Esophagus squamous epithelium (tissue), 5 donors: ENCODE results near the gene MAP4K1. TPM values are rescaled to one million over a fixed set of nuclear protein-coding genes. Genes with fewer than 3 reads are reported as not detected.
A peak's percentile ranks its signal among the peaks of the same experiment; 100 is the strongest.

Source experiments
- DNase-seq: peaks from one replicate; lab custom pipeline; 2025; lab: John Stamatoyannopoulos, UW
- H3K27ac ChIP-seq, 4 donors: fragments of 200-600 bp; sonication (generic); one replicate each; pipeline ENCODE4 v1.5.1; 2016 to 2019; ENCODE audit warnings: mild to moderate bottlenecking in 1 of 4
- H3K27me3 ChIP-seq, 4 donors: fragments of 200-600 bp; sonication (generic); 1 replicate in 3 of 4; 2 replicates in 1 of 4; pipeline versions ENCODE4 v1.5.1 to v1.6.0; 2017 to 2021; ENCODE audit warnings: antibody characterized with exemption in 1 of 4
- H3K36me3 ChIP-seq, 3 donors: fragments of 200-600 bp; sonication (generic); one replicate each; pipeline ENCODE4 v1.5.1; 2016 to 2019
- H3K4me1 ChIP-seq, 3 donors: fragments of 200-600 bp; sonication (generic); one replicate each; pipeline ENCODE4 v1.5.1; 2017 to 2019
- H3K4me3 ChIP-seq, 4 donors: fragments of 200-600 bp; sonication (generic); 1 replicate in 3 of 4; 2 replicates in 1 of 4; pipeline ENCODE4 v1.5.1; 2016 to 2019; ENCODE audit warnings: mild to moderate bottlenecking in 2 of 4, moderate library complexity in 1 of 4
- H3K9me3 ChIP-seq, 3 donors: fragments of 200-600 bp; sonication (generic); one replicate each; pipeline ENCODE4 v1.5.1; 2016 to 2019
- POLR2A ChIP-seq, 4 donors: fragments of 450-650 bp; IDR thresholded peaks; one replicate each; pipeline ENCODE4 v1.6.1; 2017; ENCODE audit warnings: antibody characterized with exemption in 4 of 4, mild to moderate bottlenecking in 4 of 4, moderate library complexity in 3 of 4
- WGBS, 2 donors: methylation state at CpG; one replicate each; pipeline ENCODE4 v1.1.5; 2018; 5-methylcytosine and 5-hydroxymethylcytosine counted together
- intact Hi-C: fragments of 100-400 bp; cut with DNase I; formaldehyde crosslinking; loops from one replicate; pipeline ENCODE4 v1.15.0; 2022
- total RNA-seq, 4 donors: library from RNA; depleted of rRNA; stranded (reverse); fragments of >200 nt; gene quantifications; one replicate each; pipeline ENCODE4 v1.1.0, GENCODE V29; 2016
- TF ChIP-seq, protein P1 (sequence below), 6 experiments: fragments of 450-650 bp in 4 of 6; fragments of 200-600 bp in 2 of 6; sonication (generic) in 2 of 6; IDR thresholded peaks; one replicate each; pipeline ENCODE4 v1.5.1; 2016 to 2019; ENCODE audit warnings: antibody characterized with exemption in 6 of 6, mild to moderate bottlenecking in 4 of 6, moderate library complexity in 4 of 6
- donor health status: DM: yes; HTN: yes; CAD: no.

Gene MAP4K1
- total RNA-seq, 4 donors from 2014 or later: 1.5 to 4.2 (median 2.7) TPM

- peaks cover 0 to 13% (median 0%) of the 10 kb centered on the region in 4 donors for H3K27me3 ChIP-seq
- no peak overlapping the region for H3K27ac ChIP-seq
- no peak overlapping the region for H3K4me3 ChIP-seq
- H3K36me3 ChIP-seq: no peaks in the 10 kb centered on the region
- peaks cover 0 to 13% (median 0%) of the 10 kb centered on the region in 3 donors for H3K4me1 ChIP-seq
- TF ChIP-seq, protein P1, sequence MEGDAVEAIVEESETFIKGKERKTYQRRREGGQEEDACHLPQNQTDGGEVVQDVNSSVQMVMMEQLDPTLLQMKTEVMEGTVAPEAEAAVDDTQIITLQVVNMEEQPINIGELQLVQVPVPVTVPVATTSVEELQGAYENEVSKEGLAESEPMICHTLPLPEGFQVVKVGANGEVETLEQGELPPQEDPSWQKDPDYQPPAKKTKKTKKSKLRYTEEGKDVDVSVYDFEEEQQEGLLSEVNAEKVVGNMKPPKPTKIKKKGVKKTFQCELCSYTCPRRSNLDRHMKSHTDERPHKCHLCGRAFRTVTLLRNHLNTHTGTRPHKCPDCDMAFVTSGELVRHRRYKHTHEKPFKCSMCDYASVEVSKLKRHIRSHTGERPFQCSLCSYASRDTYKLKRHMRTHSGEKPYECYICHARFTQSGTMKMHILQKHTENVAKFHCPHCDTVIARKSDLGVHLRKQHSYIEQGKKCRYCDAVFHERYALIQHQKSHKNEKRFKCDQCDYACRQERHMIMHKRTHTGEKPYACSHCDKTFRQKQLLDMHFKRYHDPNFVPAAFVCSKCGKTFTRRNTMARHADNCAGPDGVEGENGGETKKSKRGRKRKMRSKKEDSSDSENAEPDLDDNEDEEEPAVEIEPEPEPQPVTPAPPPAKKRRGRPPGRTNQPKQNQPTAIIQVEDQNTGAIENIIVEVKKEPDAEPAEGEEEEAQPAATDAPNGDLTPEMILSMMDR (IDR thresholded peaks at IDR 0.05): no peak
- TF ChIP-seq POLR2A (IDR thresholded peaks at IDR 0.05): no peak
- no peaks in the 10 kb centered on the region for H3K9me3 ChIP-seq
- 83 to 88% methylated on average over 4 to 5 of the region's 6 CpGs for WGBS, 2 donors
- no peak for DNase-seq
- intact Hi-C loops: no loop called here
Observed at GRCh38 chr19:38569368-38569983, 48.3 kb downstream of the MAP4K1 start.

GRCh38 chr19:38565691-38566105 is 52.1 kb downstream of the MAP4K1 start:
- no peaks in the 10 kb centered on the region for H3K9me3 ChIP-seq
- peak overlapping the region in 3 of 4 donors; percentile 38 to 74 (median 72) for H3K27ac ChIP-seq
- WGBS, 2 donors: 31 to 41% methylated on average over 18 of the region's 21 CpGs
- DNase-seq: no peak
- peaks cover 6 to 51% (median 10%) of the 10 kb centered on the region in 3 donors for H3K4me1 ChIP-seq
- TF ChIP-seq, protein P1 (IDR thresholded peaks at IDR 0.05): no peak
- no peak for TF ChIP-seq POLR2A (IDR thresholded peaks at IDR 0.05)
- intact Hi-C loops: no loop called here
- H3K36me3 ChIP-seq: no peaks in the 10 kb centered on the region
- H3K4me3 ChIP-seq: peak overlapping the region; percentile 37 to 61 (median 44)
- H3K27me3 ChIP-seq: peaks cover 0 to 32% (median 0%) of the 10 kb centered on the region in 4 donors

DNA sequence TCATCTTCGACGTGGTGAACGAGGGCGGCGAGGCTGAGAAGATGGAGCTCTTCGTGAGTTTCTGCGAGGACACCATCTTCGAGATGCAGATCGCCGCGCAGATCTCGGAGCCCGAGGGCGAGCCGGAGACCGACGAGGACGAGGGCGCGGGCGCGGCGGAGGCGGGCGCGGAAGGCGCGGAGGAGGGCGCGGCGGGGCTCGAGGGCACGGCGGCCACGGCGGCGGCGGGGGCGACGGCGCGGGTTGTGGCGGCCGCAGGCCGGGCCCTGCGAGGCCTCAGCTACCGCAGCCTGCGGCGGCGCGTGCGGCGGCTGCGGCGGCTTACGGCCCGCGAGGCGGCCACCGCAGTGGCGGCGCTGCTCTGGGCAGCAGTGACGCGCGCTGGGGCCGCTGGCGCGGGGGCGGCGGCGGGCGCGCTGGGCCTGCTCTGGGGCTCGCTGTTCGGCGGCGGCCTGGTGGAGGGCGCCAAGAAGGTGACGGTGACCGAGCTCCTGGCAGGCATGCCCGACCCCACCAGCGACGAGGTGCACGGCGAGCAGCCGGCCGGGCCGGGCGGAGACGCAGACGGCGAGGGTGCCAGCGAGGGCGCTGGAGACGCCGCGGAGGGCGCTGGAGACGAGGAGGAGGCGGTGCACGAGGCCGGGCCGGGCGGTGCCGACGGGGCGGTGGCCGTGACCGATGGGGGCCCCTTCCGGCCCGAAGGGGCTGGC is 52.6 kb downstream of the MAP4K1 start:
- WGBS, 2 donors: 3% methylated on average over 8 to 23 of the region's 111 CpGs
- H3K36me3 ChIP-seq: no peaks in the 10 kb centered on the region
- TF ChIP-seq, protein P1 (IDR thresholded peaks at IDR 0.05): no peak
- TF ChIP-seq POLR2A (IDR thresholded peaks at IDR 0.05): no peak
- H3K27me3 ChIP-seq: peaks cover 0 to 32% (median 0%) of the 10 kb centered on the region in 4 donors
- H3K27ac ChIP-seq: peak overlapping the region; percentile 21 to 74 (median 70)
- intact Hi-C loops: no loop called here
- H3K9me3 ChIP-seq: no peaks in the 10 kb centered on the region
- no peak for DNase-seq
- H3K4me3 ChIP-seq: peak overlapping the region; percentile 37 to 61 (median 45)
- H3K4me1 ChIP-seq: peaks cover 10 to 56% (median 12%) of the 10 kb centered on the region in 3 donors

DNA sequence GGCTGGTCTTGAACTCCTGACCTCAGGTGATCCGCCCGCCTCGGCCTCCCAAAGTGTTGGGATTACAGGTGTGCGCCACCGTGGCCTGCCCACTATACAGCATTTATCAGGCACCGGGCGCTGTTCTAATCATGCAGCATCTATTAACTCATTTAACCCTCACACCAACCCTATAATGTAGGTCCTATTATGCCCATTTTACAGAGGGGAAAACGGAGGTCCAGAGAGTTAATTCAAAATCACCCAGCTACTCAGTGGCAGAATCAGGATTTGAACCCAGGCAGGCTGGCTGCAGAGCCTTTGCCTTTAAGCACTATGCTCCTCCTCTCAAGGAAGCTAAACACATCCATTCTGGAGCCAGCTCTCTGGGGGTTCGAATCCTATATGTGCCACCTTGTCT is 54.3 kb downstream of the MAP4K1 start:
- no peaks in the 10 kb centered on the region for H3K9me3 ChIP-seq
- H3K36me3 ChIP-seq: no peaks in the 10 kb centered on the region
- H3K4me1 ChIP-seq: peaks cover 10 to 70% (median 15%) of the 10 kb centered on the region in 3 donors
- H3K4me3 ChIP-seq: no peak overlapping the region
- TF ChIP-seq, protein P1 (IDR thresholded peaks at IDR 0.05): no peak
- TF ChIP-seq POLR2A (IDR thresholded peaks at IDR 0.05): no peak
- no peak for DNase-seq
- peak overlapping the region in 1 of 4 donors; percentile 6 for H3K27ac ChIP-seq
- intact Hi-C loops: no loop called here
- H3K27me3 ChIP-seq: peaks cover 0 to 32% (median 0%) of the 10 kb centered on the region in 4 donors
- 94 to 97% methylated on average over 5 to 8 of the region's 9 CpGs for WGBS, 2 donors

GRCh38 chr19:38562096-38562495 is 55.7 kb downstream of the MAP4K1 start:
- TF ChIP-seq, protein P1 (IDR thresholded peaks at IDR 0.05): no peak
- no peak for TF ChIP-seq POLR2A (IDR thresholded peaks at IDR 0.05)
- WGBS, 2 donors: 40 to 60% methylated on average over 6 of the region's 6 CpGs

More at GRCh38 chr19:38562096-38562495, 55.7 kb downstream of the MAP4K1 start:
- Histone ChIP-seq H3K36me3 (no peaks in the 10 kb centered on the region), H3K9me3 (no peaks in the 10 kb centered on the region), H3K27ac (peak overlapping the region in 3 of 4 donors; percentile 50 to 78 (median 74)), H3K4me3 (no peak overlapping the region), H3K4me1 (peaks cover 10 to 76% (median 21%) of the 10 kb centered on the region in 3 donors), H3K27me3 (peaks cover 0 to 32% (median 0%) of the 10 kb centered on the region in 4 donors)
- DNase-seq: no peak
- intact Hi-C loops: no loop called here
